SK-N-SH (cell line): ENCODE results near the gene ATP2A1. TPM values are rescaled to one million over a fixed set of nuclear protein-coding genes. Genes with fewer than 3 reads are reported as not detected.

Source experiments
- CTCF ChIA-PET: fragments of 300-600, 350-600 bp; formaldehyde crosslinking; extraction: SDS; loops from one replicate; lab custom pipeline; 2021; lab: Yijun Ruan, JAX
- POLR2A ChIA-PET: fragments of 350-600 bp; sonication (Branson Sonifier 250); formaldehyde crosslinking; extraction: SDS; loops from one replicate; lab custom pipeline; 2020; ENCODE audit warnings: antibody characterized with exemption, inconsistent platforms; lab: Yijun Ruan, JAX
- DNase-seq: peaks from one replicate; pipeline ENCODE4 v3.0.0; 2012
- H2AFZ ChIP-seq: fragments of 200-600 bp; sonication (generic); 2 replicates; pipeline ENCODE4 v1.8.1; 2016; ENCODE audit warnings: antibody characterized with exemption, mild to moderate bottlenecking, low read depth
- H3F3A ChIP-seq: fragments of 200-600 bp; sonication (generic); replicated peaks from 2 replicates; pipeline ENCODE3; 2016; ENCODE audit warnings: antibody characterized with exemption, mild to moderate bottlenecking; ENCODE audit not compliant: insufficient read depth
- H3K27ac ChIP-seq, 2 experiments: fragments of 200-500 bp in 1 of 2; fragments of 200-600 bp in 1 of 2; sonication (Bioruptor generic) in 1 of 2; sonication (generic), shearing (Covaris generic) in 1 of 2; 2 replicates each; pipeline versions ENCODE4 v1.5.1 to v1.6.1; 2014 to 2016; ENCODE audit warnings: low read depth in 2 of 2, inconsistent platforms in 1 of 2, low read length in 1 of 2, mild to moderate bottlenecking in 1 of 2, mixed read lengths in 1 of 2
- H3K27me3 ChIP-seq: fragments of 200-600 bp; sonication (generic), shearing (Covaris generic); 2 replicates; pipeline ENCODE4 v1.6.1; 2016; ENCODE audit warnings: mixed run types; ENCODE audit not compliant: insufficient read depth
- H3K36me3 ChIP-seq, 2 experiments: fragments of 200-500 bp in 1 of 2; fragments of 200-600 bp in 1 of 2; sonication (Bioruptor generic) in 1 of 2; sonication (generic) in 1 of 2; replicated peaks in 1 of 2; 2 replicates each; pipeline versions ENCODE3 to v1.5.1; 2014 to 2016; ENCODE audit warnings: low read length in 1 of 2, mild to moderate bottlenecking in 1 of 2; ENCODE audit not compliant: insufficient read depth in 2 of 2, control insufficient read depth in 1 of 2
- H3K4me1 ChIP-seq, 2 experiments: fragments of 200-500 bp in 1 of 2; fragments of 200-600 bp in 1 of 2; sonication (Bioruptor generic) in 1 of 2; sonication (generic), shearing (Covaris generic) in 1 of 2; 2 replicates each; pipeline versions ENCODE4 v1.5.1 to v1.6.1; 2014 to 2016; ENCODE audit warnings: low read depth in 1 of 2, low read length in 1 of 2, mixed run types in 1 of 2; ENCODE audit not compliant: insufficient read depth in 2 of 2, control insufficient read depth in 1 of 2
- H3K4me2 ChIP-seq: fragments of 200-600 bp; sonication (generic), shearing (Covaris generic); 2 replicates; pipeline ENCODE4 v1.6.1; 2017; ENCODE audit warnings: mixed run types
- H3K4me3 ChIP-seq, 2 experiments: fragments of 200-500 bp in 1 of 2; fragments of 200-600 bp in 1 of 2; sonication (Bioruptor generic) in 1 of 2; sonication (generic), shearing (Covaris generic) in 1 of 2; 2 replicates each; pipeline versions ENCODE4 v1.5.1 to v1.8.1; 2014 to 2016; ENCODE audit warnings: low read depth in 2 of 2, inconsistent platforms in 1 of 2, low read length in 1 of 2, mild to moderate bottlenecking in 1 of 2, mixed read lengths in 1 of 2, moderate library complexity in 1 of 2
- H3K79me2 ChIP-seq: fragments of 200-600 bp; sonication (generic); 2 replicates; pipeline ENCODE4 v1.8.1; 2017; ENCODE audit warnings: mild to moderate bottlenecking; ENCODE audit not compliant: insufficient read depth
- H3K9ac ChIP-seq: fragments of 200-600 bp; sonication (generic); 2 replicates; pipeline ENCODE4 v1.6.1; 2017; ENCODE audit warnings: mixed run types
- H3K9me2 ChIP-seq: fragments of 200-600 bp; sonication (generic); 2 replicates; pipeline ENCODE4 v1.6.1; 2017; ENCODE audit warnings: mixed run types
- H3K9me3 ChIP-seq: fragments of 200-600 bp; sonication (generic); 2 replicates; pipeline ENCODE4 v1.6.1; 2017; ENCODE audit warnings: mixed run types, mild to moderate bottlenecking, moderate library complexity
- H4K20me1 ChIP-seq: fragments of 200-600 bp; sonication (generic); 2 replicates; pipeline ENCODE4 v1.6.1; 2017; ENCODE audit warnings: mild to moderate bottlenecking, mixed run types; ENCODE audit not compliant: insufficient read depth
- CHD2 ChIP-seq: fragments of 150-350 bp; IDR thresholded peaks from 2 replicates; pipeline ENCODE4 v1.6.1; 2018; ENCODE audit warnings: low read length; ENCODE audit not compliant: partially characterized antibody
- FOSL2 ChIP-seq: IDR thresholded peaks from 2 replicates; pipeline ENCODE4 v1.4.0; 2012; ENCODE audit warnings: low read depth, mild to moderate bottlenecking, moderate library complexity, borderline replicate concordance
- IRF3 ChIP-seq: fragments of 150-350 bp; IDR thresholded peaks from 2 replicates; pipeline ENCODE4 v1.6.1; 2016; ENCODE audit warnings: mild to moderate bottlenecking, low read depth, low read length
- JUND ChIP-seq: IDR thresholded peaks from 2 replicates; pipeline ENCODE4 v1.4.0; 2012
- MEF2A ChIP-seq: IDR thresholded peaks from 2 replicates; pipeline ENCODE4 v1.4.0; 2012; ENCODE audit warnings: low read depth, borderline replicate concordance
- MXI1 ChIP-seq: IDR thresholded peaks from 2 replicates; pipeline ENCODE4 v1.6.1; 2012; ENCODE audit warnings: mild to moderate bottlenecking, low read depth, low read length, improper control_type of control experiment
- POLR2AphosphoS5 ChIP-seq: IDR thresholded peaks from 2 replicates; pipeline ENCODE4 v1.6.1; 2012; ENCODE audit warnings: low read depth, low read length
- REST ChIP-seq: IDR thresholded peaks from 2 replicates; pipeline ENCODE4 v1.6.1; 2012; ENCODE audit warnings: mild to moderate bottlenecking, low read depth, low read length, moderate library complexity
- SIN3A ChIP-seq: IDR thresholded peaks from 2 replicates; pipeline ENCODE4 v1.6.1; 2012; ENCODE audit warnings: low read depth, mild to moderate bottlenecking, low read length, moderate library complexity, borderline replicate concordance
- TAF1 ChIP-seq: IDR thresholded peaks from 2 replicates; pipeline ENCODE4 v1.6.1; 2012; ENCODE audit warnings: low read depth, mild to moderate bottlenecking, low read length, moderate library complexity, borderline replicate concordance
- YY1 ChIP-seq: IDR thresholded peaks from 2 replicates; pipeline ENCODE4 v1.4.0; 2012; ENCODE audit warnings: low read depth, mild to moderate bottlenecking
- WGBS: methylation state at CpG from one replicate; pipeline ENCODE4 v1.1.6; 2017; ENCODE audit warnings: low lambda C conversion rate; 5-methylcytosine and 5-hydroxymethylcytosine counted together
- polyA plus RNA-seq, 3 experiments: library from polyadenylated mRNA; depleted of rRNA; stranded (reverse); fragments of >200 nt; gene quantifications; 2 replicates each; pipeline ENCODE4 v1.2.3, GENCODE V29; 2012

Gene ATP2A1
- polyA plus RNA-seq, 1 of the 3 experiments (the other 2 are of a cell fraction): 3.0 TPM

GRCh38 chr16:28910086-28911031 lies 32.1 kb downstream of the ATP2A1 start (continued):
- TF ChIP-seq CHD2 (no peak), SIN3A (no peak)

GRCh38 chr16:28912558-28912957 lies 34.3 kb downstream of the ATP2A1 start:
- TF ChIP-seq MEF2A: no peak
- TF ChIP-seq MXI1: no peak
- no peak for TF ChIP-seq POLR2AphosphoS5
- TF ChIP-seq IRF3: no peak
- TF ChIP-seq TAF1: no peak
- no peak for TF ChIP-seq REST
- TF ChIP-seq YY1: no peak
- no peak for TF ChIP-seq FOSL2
- TF ChIP-seq JUND: no peak
- WGBS: 92% methylated on average over 11 of the region's 12 CpGs
- ChIA-PET CTCF (no interaction called here), POLR2A (no interaction called here)
- H3K79me2 ChIP-seq: no peaks in the 10 kb centered on the region
- H3K4me3 ChIP-seq: no peak overlapping the region
- no peak overlapping the region for H2AFZ ChIP-seq
- H3K27ac ChIP-seq: no peak overlapping the region
- H3K4me1 ChIP-seq: no peaks in the 10 kb centered on the region
- peaks cover 12% of the 10 kb centered on the region for H3F3A ChIP-seq
- no peak overlapping the region for H3K9ac ChIP-seq
- no peaks in the 10 kb centered on the region for H3K9me3 ChIP-seq
- peaks cover 6 to 11% of the 10 kb centered on the region in 2 experiments for H3K36me3 ChIP-seq
- H3K9me2 ChIP-seq: no peaks in the 10 kb centered on the region
- H4K20me1 ChIP-seq: no peaks in the 10 kb centered on the region
- H3K27me3 ChIP-seq: no peaks in the 10 kb centered on the region
- no peak overlapping the region for H3K4me2 ChIP-seq
- DNase-seq: no peak
